ENCODE data around the gene HHATL. TPM values are rescaled to one million over a fixed set of nuclear protein-coding genes. Genes with fewer than 3 reads are reported as not detected.

HHATL gene
- total and polyA plus RNA-seq, 2 donors: 1.7 to 3.7 TPM

GRCh38 chr3:42665050-42665878 lies 37.3 kb downstream of the HHATL start:
- Histone ChIP-seq H3K4me3 (ENCODE audit: low read length in 2 of 2) (no peak overlapping the region), H3K27me3 (ENCODE audit: control insufficient read depth in 2 of 2, insufficient read depth in 1 of 2, low read length in 1 of 2) (no peaks in the 10 kb centered on the region), H3K36me3 (ENCODE audit: control insufficient read depth in 2 of 2, insufficient read depth in 2 of 2, low read length in 1 of 2) (no peaks in the 10 kb centered on the region), H3K9me3 (ENCODE audit: control insufficient read depth in 2 of 2, insufficient read depth in 1 of 2, low read length in 1 of 2) (no peaks in the 10 kb centered on the region), H3K4me1 (ENCODE audit: control insufficient read depth in 2 of 2, insufficient read depth in 2 of 2, low read length in 2 of 2) (no peaks in the 10 kb centered on the region), H3K27ac (ENCODE audit: low read depth in 1 of 2, low read length in 1 of 2) (no peak overlapping the region)
- 91% methylated on average over 15 of the region's 15 CpGs for WGBS
- no peak for DNase-seq (ENCODE audit: low read depth in 6 of 9, low spot score in 9 of 9)

- WGBS: 98% methylated on average over 19 of the region's 19 CpGs
- H3K27ac ChIP-seq (ENCODE audit: low read depth in 1 of 2, low read length in 1 of 2): no peak overlapping the region
- no peaks in the 10 kb centered on the region for H3K4me1 ChIP-seq (ENCODE audit: control insufficient read depth in 2 of 2, insufficient read depth in 2 of 2, low read length in 2 of 2)
- H3K4me3 ChIP-seq (ENCODE audit: low read length in 2 of 2): no peak overlapping the region
- DNase-seq (ENCODE audit: low read depth in 6 of 9, low spot score in 9 of 9): no peak
- no peaks in the 10 kb centered on the region for H3K36me3 ChIP-seq (ENCODE audit: control insufficient read depth in 2 of 2, insufficient read depth in 2 of 2, low read length in 1 of 2)
- no peaks in the 10 kb centered on the region for H3K9me3 ChIP-seq (ENCODE audit: control insufficient read depth in 2 of 2, insufficient read depth in 1 of 2, low read length in 1 of 2)
- H3K27me3 ChIP-seq (ENCODE audit: control insufficient read depth in 2 of 2, insufficient read depth in 1 of 2, low read length in 1 of 2): no peaks in the 10 kb centered on the region
Observed at GRCh38 chr3:42664438-42664803, 38.2 kb downstream of the HHATL start.

GRCh38 chr3:42663581-42664437 lies 38.8 kb downstream of the HHATL start:
- H3K4me1 ChIP-seq (ENCODE audit: control insufficient read depth in 2 of 2, insufficient read depth in 2 of 2, low read length in 2 of 2): no peaks in the 10 kb centered on the region
- no peak for DNase-seq (ENCODE audit: low read depth in 6 of 9, low spot score in 9 of 9)
- H3K36me3 ChIP-seq (ENCODE audit: control insufficient read depth in 2 of 2, insufficient read depth in 2 of 2, low read length in 1 of 2): no peaks in the 10 kb centered on the region
- 93% methylated on average over 38 of the region's 38 CpGs for WGBS
- H3K27ac ChIP-seq (ENCODE audit: low read depth in 1 of 2, low read length in 1 of 2): no peak overlapping the region
- no peaks in the 10 kb centered on the region for H3K9me3 ChIP-seq (ENCODE audit: control insufficient read depth in 2 of 2, insufficient read depth in 1 of 2, low read length in 1 of 2)
- no peaks in the 10 kb centered on the region for H3K27me3 ChIP-seq (ENCODE audit: control insufficient read depth in 2 of 2, insufficient read depth in 1 of 2, low read length in 1 of 2)
- H3K4me3 ChIP-seq (ENCODE audit: low read length in 2 of 2): no peak overlapping the region

- Histone ChIP-seq H3K27ac (ENCODE audit: low read depth in 1 of 2, low read length in 1 of 2) (no peak overlapping the region), H3K27me3 (ENCODE audit: control insufficient read depth in 2 of 2, insufficient read depth in 1 of 2, low read length in 1 of 2) (no peaks in the 10 kb centered on the region), H3K4me3 (ENCODE audit: low read length in 2 of 2) (no peak overlapping the region), H3K4me1 (ENCODE audit: control insufficient read depth in 2 of 2, insufficient read depth in 2 of 2, low read length in 2 of 2) (no peaks in the 10 kb centered on the region), H3K36me3 (ENCODE audit: control insufficient read depth in 2 of 2, insufficient read depth in 2 of 2, low read length in 1 of 2) (no peaks in the 10 kb centered on the region), H3K9me3 (ENCODE audit: control insufficient read depth in 2 of 2, insufficient read depth in 1 of 2, low read length in 1 of 2) (no peaks in the 10 kb centered on the region)
- 95% methylated on average over 12 of the region's 12 CpGs for WGBS
- DNase-seq (ENCODE audit: low read depth in 6 of 9, low spot score in 9 of 9): no peak
Observed at GRCh38 chr3:42662813-42663535, 39.6 kb downstream of the HHATL start.

- 98% methylated on average over 7 of the region's 7 CpGs for WGBS
- H3K36me3 ChIP-seq (ENCODE audit: control insufficient read depth in 2 of 2, insufficient read depth in 2 of 2, low read length in 1 of 2): no peaks in the 10 kb centered on the region
- H3K4me1 ChIP-seq (ENCODE audit: control insufficient read depth in 2 of 2, insufficient read depth in 2 of 2, low read length in 2 of 2): no peaks in the 10 kb centered on the region
- H3K27me3 ChIP-seq (ENCODE audit: control insufficient read depth in 2 of 2, insufficient read depth in 1 of 2, low read length in 1 of 2): no peaks in the 10 kb centered on the region
- no peak overlapping the region for H3K27ac ChIP-seq (ENCODE audit: low read depth in 1 of 2, low read length in 1 of 2)
- no peak overlapping the region for H3K4me3 ChIP-seq (ENCODE audit: low read length in 2 of 2)
- no peak for DNase-seq (ENCODE audit: low read depth in 6 of 9, low spot score in 9 of 9)
- H3K9me3 ChIP-seq (ENCODE audit: control insufficient read depth in 2 of 2, insufficient read depth in 1 of 2, low read length in 1 of 2): no peaks in the 10 kb centered on the region
Observed at GRCh38 chr3:42662037-42662812, 40.4 kb downstream of the HHATL start.

- DNase-seq (ENCODE audit: low read depth in 6 of 9, low spot score in 9 of 9): no peak
- no peaks in the 10 kb centered on the region for H3K36me3 ChIP-seq (ENCODE audit: control insufficient read depth in 2 of 2, insufficient read depth in 2 of 2, low read length in 1 of 2)
Observed at GRCh38 chr3:42661593-42662022, 41.0 kb downstream of the HHATL start.

GRCh38 chr3:42660898-42661297 lies 41.7 kb downstream of the HHATL start:
- WGBS: 95% methylated on average over 4 of the region's 4 CpGs
- no peaks in the 10 kb centered on the region for H3K4me1 ChIP-seq (ENCODE audit: control insufficient read depth in 2 of 2, insufficient read depth in 2 of 2, low read length in 2 of 2)
- no peak overlapping the region for H3K27ac ChIP-seq (ENCODE audit: low read depth in 1 of 2, low read length in 1 of 2)
- H3K27me3 ChIP-seq (ENCODE audit: control insufficient read depth in 2 of 2, insufficient read depth in 1 of 2, low read length in 1 of 2): peaks cover 0 to 4% of the 10 kb centered on the region in 2 donors
- H3K4me3 ChIP-seq (ENCODE audit: low read length in 2 of 2): no peak overlapping the region
- no peaks in the 10 kb centered on the region for H3K36me3 ChIP-seq (ENCODE audit: control insufficient read depth in 2 of 2, insufficient read depth in 2 of 2, low read length in 1 of 2)
- no peak for DNase-seq (ENCODE audit: low read depth in 6 of 9, low spot score in 9 of 9)
- no peaks in the 10 kb centered on the region for H3K9me3 ChIP-seq (ENCODE audit: control insufficient read depth in 2 of 2, insufficient read depth in 1 of 2, low read length in 1 of 2)

More at GRCh38 chr3:42661593-42662022, 41.0 kb downstream of the HHATL start:
- Histone ChIP-seq H3K27me3 (ENCODE audit: control insufficient read depth in 2 of 2, insufficient read depth in 1 of 2, low read length in 1 of 2) (no peaks in the 10 kb centered on the region), H3K27ac (ENCODE audit: low read depth in 1 of 2, low read length in 1 of 2) (no peak overlapping the region), H3K4me1 (ENCODE audit: control insufficient read depth in 2 of 2, insufficient read depth in 2 of 2, low read length in 2 of 2) (no peaks in the 10 kb centered on the region), H3K4me3 (ENCODE audit: low read length in 2 of 2) (no peak overlapping the region), H3K9me3 (ENCODE audit: control insufficient read depth in 2 of 2, insufficient read depth in 1 of 2, low read length in 1 of 2) (no peaks in the 10 kb centered on the region)
- WGBS: 99% methylated on average over 5 of the region's 5 CpGs

DNA sequence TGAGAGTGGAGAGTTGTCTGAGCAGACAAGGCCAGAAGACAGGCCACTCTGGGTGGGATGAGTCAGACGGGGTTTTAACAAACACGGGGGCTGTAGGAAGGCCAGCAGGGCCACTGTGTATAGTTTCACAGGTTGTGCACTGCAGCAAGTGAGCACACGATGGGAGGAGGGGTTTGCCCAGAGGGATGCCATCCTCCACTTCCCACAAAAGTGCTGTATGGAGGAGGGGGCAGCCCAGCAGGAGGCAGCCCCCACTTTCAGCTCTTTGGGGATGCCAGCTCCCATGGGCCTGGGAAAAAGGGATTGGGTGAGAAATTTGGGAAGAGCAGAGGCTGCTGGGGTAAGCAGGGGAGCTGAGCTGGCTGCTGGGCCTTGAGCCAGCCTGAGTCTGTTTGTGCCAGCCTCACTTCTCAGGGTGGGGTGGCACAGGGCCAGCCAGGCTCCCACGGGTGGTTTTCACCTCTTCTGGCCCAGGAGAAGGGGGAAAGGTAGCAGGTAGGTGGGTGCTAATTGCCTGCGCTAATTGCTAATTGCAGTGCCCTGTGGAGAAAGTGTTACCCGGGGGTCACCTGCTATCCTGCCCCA lies 42.4 kb downstream of the HHATL start:
- Histone ChIP-seq H3K27ac (ENCODE audit: low read depth in 1 of 2, low read length in 1 of 2) (no peak overlapping the region), H3K36me3 (ENCODE audit: control insufficient read depth in 2 of 2, insufficient read depth in 2 of 2, low read length in 1 of 2) (no peaks in the 10 kb centered on the region), H3K27me3 (ENCODE audit: control insufficient read depth in 2 of 2, insufficient read depth in 1 of 2, low read length in 1 of 2) (peaks cover 0 to 11% of the 10 kb centered on the region in 2 donors), H3K9me3 (ENCODE audit: control insufficient read depth in 2 of 2, insufficient read depth in 1 of 2, low read length in 1 of 2) (no peaks in the 10 kb centered on the region), H3K4me1 (ENCODE audit: control insufficient read depth in 2 of 2, insufficient read depth in 2 of 2, low read length in 2 of 2) (no peaks in the 10 kb centered on the region), H3K4me3 (ENCODE audit: low read length in 2 of 2) (no peak overlapping the region)
- no peak for DNase-seq (ENCODE audit: low read depth in 6 of 9, low spot score in 9 of 9)
- 91% methylated on average over 6 of the region's 6 CpGs for WGBS

All from thymus (tissue), 11 donors.